Measurements from ENCODE around the gene GLIS1. TPM values are rescaled to one million over a fixed set of nuclear protein-coding genes. Genes with fewer than 3 reads are reported as not detected.

GLIS1 gene
- total RNA-seq, 1 experiment from 2014 or later = 0.13 TPM

- Histone ChIP-seq H3K27ac (ENCODE audit: low read depth, low read length, poor library complexity, severe bottlenecking) (no peak overlapping the region), H3K4me1 (ENCODE audit: insufficient read depth, low read length, poor library complexity, severe bottlenecking) (no peaks in the 10 kb centered on the region), H3K9me3 (ENCODE audit: low read depth, low read length, poor library complexity, severe bottlenecking) (no peaks in the 10 kb centered on the region), H3K27me3 (replicated peaks; ENCODE audit: insufficient read depth, low read depth, low read length, poor library complexity) (no peaks in the 10 kb centered on the region), H3K36me3 (ENCODE audit: insufficient read depth, low read length, poor library complexity, severe bottlenecking) (no peaks in the 10 kb centered on the region), H3K4me3 (ENCODE audit: low read depth, low read length, poor library complexity, severe bottlenecking) (no peak overlapping the region)
- BruUV-seq (replicated peaks) = no TSS peak
- TF ChIP-seq CTCF (conservative IDR thresholded peaks at IDR 0.05; ENCODE audit: low read depth, low read length) (no peak), EZH2 (IDR thresholded peaks at IDR 0.05; ENCODE audit: borderline replicate concordance, low read depth, low read length, poor library complexity, severe bottlenecking) (no peak)
- intact Hi-C loops (cut with micrococcal nuclease; ENCODE audit: unreplicated experiment) = no loop called here
- POLR2A ChIA-PET (ENCODE audit: low non-redundant PET) = no interaction called here
- CTCF ChIA-PET = no interaction called here
- no peak for DNase-seq (ENCODE audit: low spot score)
Observed at GRCh38 chr1:53520481-53520880, 218.5 kb downstream of the GLIS1 start.

GRCh38 chr1:53519421-53519820, 219.5 kb downstream of the GLIS1 start:
- intact Hi-C loops (cut with micrococcal nuclease; ENCODE audit: unreplicated experiment) = no loop called here
- DNase-seq (ENCODE audit: low spot score) = no peak
- Histone ChIP-seq H3K9me3 (ENCODE audit: low read depth, low read length, poor library complexity, severe bottlenecking) (no peaks in the 10 kb centered on the region), H3K27ac (ENCODE audit: low read depth, low read length, poor library complexity, severe bottlenecking) (no peak overlapping the region), H3K36me3 (ENCODE audit: insufficient read depth, low read length, poor library complexity, severe bottlenecking) (no peaks in the 10 kb centered on the region), H3K4me1 (ENCODE audit: insufficient read depth, low read length, poor library complexity, severe bottlenecking) (no peaks in the 10 kb centered on the region), H3K4me3 (ENCODE audit: low read depth, low read length, poor library complexity, severe bottlenecking) (no peak overlapping the region), H3K27me3 (replicated peaks; ENCODE audit: insufficient read depth, low read depth, low read length, poor library complexity) (no peaks in the 10 kb centered on the region)
- TF ChIP-seq CTCF (conservative IDR thresholded peaks at IDR 0.05; ENCODE audit: low read depth, low read length) (no peak), EZH2 (IDR thresholded peaks at IDR 0.05; ENCODE audit: borderline replicate concordance, low read depth, low read length, poor library complexity, severe bottlenecking) (no peak)
- ChIA-PET CTCF (no interaction called here), POLR2A (ENCODE audit: low non-redundant PET) (no interaction called here)
- no TSS peak for BruUV-seq (replicated peaks)

GRCh38 chr1:53518775-53519174, 220.2 kb downstream of the GLIS1 start:
- TF ChIP-seq CTCF (conservative IDR thresholded peaks at IDR 0.05; ENCODE audit: low read depth, low read length) (no peak), EZH2 (IDR thresholded peaks at IDR 0.05; ENCODE audit: borderline replicate concordance, low read depth, low read length, poor library complexity, severe bottlenecking) (no peak)
- Histone ChIP-seq H3K27ac (ENCODE audit: low read depth, low read length, poor library complexity, severe bottlenecking) (no peak overlapping the region), H3K4me1 (ENCODE audit: insufficient read depth, low read length, poor library complexity, severe bottlenecking) (no peaks in the 10 kb centered on the region), H3K4me3 (ENCODE audit: low read depth, low read length, poor library complexity, severe bottlenecking) (no peak overlapping the region), H3K36me3 (ENCODE audit: insufficient read depth, low read length, poor library complexity, severe bottlenecking) (no peaks in the 10 kb centered on the region), H3K9me3 (ENCODE audit: low read depth, low read length, poor library complexity, severe bottlenecking) (no peaks in the 10 kb centered on the region), H3K27me3 (replicated peaks; ENCODE audit: insufficient read depth, low read depth, low read length, poor library complexity) (no peaks in the 10 kb centered on the region)
- no TSS peak for BruUV-seq (replicated peaks)
- intact Hi-C loops (cut with micrococcal nuclease; ENCODE audit: unreplicated experiment) = no loop called here
- POLR2A ChIA-PET (ENCODE audit: low non-redundant PET) = no interaction called here
- CTCF ChIA-PET = no interaction called here
- DNase-seq (ENCODE audit: low spot score) = no peak

All from A673 (cell line).